Measurements from ENCODE around the gene DTX3. TPM values are rescaled to one million over a fixed set of nuclear protein-coding genes. Genes with fewer than 3 reads are reported as not detected.
A peak's percentile ranks its signal among the peaks of the same experiment; 100 is the strongest.
"Not testable (repeated sequence)": the region's sequence is repeated elsewhere in the genome, so short reads cannot be mapped to it uniquely, and the experiment has no call there.

Gene DTX3
- total RNA-seq, 1 donor from 2014 or later = 44.5 TPM

- DNase-seq = no peak
These were observed 3.5 kb downstream of the DTX3 start for GRCh38 chr12:57607958-57608663.

GRCh38 chr12:57609101-57609780 is 4.6 kb downstream of the DTX3 start:
- DNase-seq = no peak

GRCh38 chr12:57609781-57610553 is 5.3 kb downstream of the DTX3 start:
- DNase-seq = no peak

GRCh38 chr12:57610554-57611107 is 6.0 kb downstream of the DTX3 start:
- no peak for DNase-seq

GRCh38 chr12:57611108-57611826 is 6.6 kb downstream of the DTX3 start, which contains the start of gene ARHGEF25:
TSS of gene ARHGEF25 (plus strand) at chr12:57611435. CDS start at chr12:57611895, 460 bp downstream.
- peak; percentile 54 for DNase-seq

- DNase-seq = no peak
These were observed 7.4 kb downstream of the DTX3 start for GRCh38 chr12:57611827-57612710.

GRCh38 chr12:57612711-57613426 is 8.2 kb downstream of the DTX3 start:
- no peak for DNase-seq

- DNase-seq = no peak
These were observed 8.9 kb downstream of the DTX3 start for GRCh38 chr12:57613427-57614109.

GRCh38 chr12:57614178-57614947 is 9.7 kb downstream of the DTX3 start:
- no peak for DNase-seq

- no peak for DNase-seq
These were observed 10.4 kb downstream of the DTX3 start for GRCh38 chr12:57614948-57615500.

GRCh38 chr12:57615637-57616036 is 11.0 kb downstream of the DTX3 start:
- DNase-seq = no peak

- no peak for DNase-seq
These were observed 11.9 kb downstream of the DTX3 start for GRCh38 chr12:57616383-57617101.

- no peak for DNase-seq
These were observed 13.3 kb downstream of the DTX3 start for GRCh38 chr12:57617942-57618341.

GRCh38 chr12:57618431-57618830 is 13.8 kb downstream of the DTX3 start:
- not testable (repeated sequence) for DNase-seq

GRCh38 chr12:57618966-57619433 is 14.4 kb downstream of the DTX3 start:
- no peak for DNase-seq

- no peak for DNase-seq
These were observed 15.0 kb downstream of the DTX3 start for GRCh38 chr12:57619434-57620244.

Measured in occipital lobe (tissue), 2 donors.